Cardiac muscle cell (in vitro differentiated cells and primary cell): ENCODE data around the gene RAP1GAP. TPM values are rescaled to one million over a fixed set of nuclear protein-coding genes. Genes with fewer than 3 reads are reported as not detected.

Source experiments
- DNase-seq, 2 donors: peaks; one replicate each; pipeline versions ENCODE4 v3.0.0 to v3.0.0-alpha.2; 2010 to 2017; ENCODE audit warnings: low read depth in 1 of 2, low spot score in 1 of 2
- H3K27ac ChIP-seq: fragments of 200-600 bp; sonication (generic); 2 replicates; pipeline ENCODE4 v1.5.1; 2016
- H3K27me3 ChIP-seq: fragments of 200-600 bp; sonication (generic); 2 replicates; pipeline ENCODE4 v1.6.0; 2016; ENCODE audit warnings: control low read depth
- H3K36me3 ChIP-seq: fragments of 200-600 bp; sonication (generic); 2 replicates; pipeline ENCODE4 v1.5.1; 2016; ENCODE audit warnings: control low read depth
- H3K4me1 ChIP-seq: fragments of 200-600 bp; sonication (generic); 2 replicates; pipeline ENCODE4 v1.8.1; 2017; ENCODE audit warnings: low read depth, mild to moderate bottlenecking, mixed run types
- H3K4me3 ChIP-seq: fragments of 200-600 bp; sonication (generic); 2 replicates; pipeline ENCODE4 v1.5.1; 2016; ENCODE audit warnings: mild to moderate bottlenecking
- H3K9me3 ChIP-seq: fragments of 200-600 bp; sonication (generic); 2 replicates; pipeline ENCODE4 v1.5.1; 2017; ENCODE audit warnings: low read depth, mild to moderate bottlenecking, control low read depth
- CTCF ChIP-seq: IDR thresholded peaks from 2 replicates; pipeline ENCODE4 v1.5.1; 2012; ENCODE audit warnings: low read depth, mild to moderate bottlenecking, low read length
- polyA plus RNA-seq: library from polyadenylated mRNA; unstranded; fragments of >200 nt; fragmentation: Nextera tagmentation; extraction: Ambion mirVana; gene quantifications from 2 replicates; pipeline ENCODE4 v1.2.1, GENCODE V29; 2016
- total RNA-seq: library from RNA; depleted of rRNA; stranded (reverse); fragments of >200 nt; gene quantifications from 2 replicates; pipeline ENCODE4 v1.2.3, GENCODE V29; 2016

RAP1GAP gene
- total and polyA plus RNA-seq, 2 experiments from 2014 or later, result 5.8 to 7.4 TPM

DNA sequence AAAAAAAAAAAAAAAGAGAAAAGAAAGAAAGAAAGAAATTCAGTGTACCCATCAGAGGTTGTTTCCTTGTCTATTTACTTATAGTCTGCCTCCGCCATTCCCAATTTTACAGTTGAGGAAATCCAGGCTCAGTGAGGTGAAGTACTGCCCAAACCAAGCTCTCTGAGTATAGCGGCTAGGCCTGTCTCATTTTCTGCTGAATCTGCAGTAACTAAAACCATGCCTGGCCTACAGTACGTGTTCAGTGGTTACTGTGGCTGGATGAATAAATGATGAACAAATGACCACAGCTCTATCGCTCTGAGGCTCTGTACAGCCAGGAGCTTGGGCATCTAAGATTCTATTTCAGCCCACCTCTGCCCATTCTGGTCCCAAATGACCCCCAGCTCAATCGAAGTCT lies 24.3 kb downstream of the RAP1GAP start:
- Histone ChIP-seq H3K27ac (no peak overlapping the region), H3K4me1 (no peaks in the 10 kb centered on the region)
- DNase-seq, result no peak

DNA sequence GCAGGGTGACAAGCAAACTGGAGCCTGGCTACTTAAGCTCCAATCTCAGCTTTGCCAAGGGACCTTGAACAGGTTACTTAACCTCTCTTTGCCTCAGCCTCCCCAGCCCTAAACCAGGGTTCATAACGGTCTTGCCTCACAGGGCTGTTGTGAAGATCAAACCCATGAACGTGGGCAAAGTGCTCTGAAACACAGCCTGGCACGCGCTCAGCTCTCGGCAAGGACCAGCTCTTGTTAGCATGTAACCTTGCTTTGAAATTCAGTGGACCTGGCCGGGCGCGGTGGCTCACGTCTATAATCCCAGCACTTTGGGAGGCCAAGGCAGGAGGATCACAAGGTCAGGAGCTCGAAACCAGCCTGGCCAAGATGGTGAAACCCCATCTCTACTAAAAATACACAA lies 24.8 kb downstream of the RAP1GAP start:
- Histone ChIP-seq H3K27ac (no peak overlapping the region), H3K27me3 (no peaks in the 10 kb centered on the region), H3K4me1 (no peaks in the 10 kb centered on the region), H3K36me3 (no peaks in the 10 kb centered on the region), H3K4me3 (no peak overlapping the region), H3K9me3 (no peaks in the 10 kb centered on the region)
- DNase-seq, result no peak
- no peak for TF ChIP-seq CTCF

More for the DNA sequence above, 24.3 kb downstream of the RAP1GAP start:
- Histone ChIP-seq H3K4me3 (no peak overlapping the region), H3K9me3 (no peaks in the 10 kb centered on the region), H3K36me3 (no peaks in the 10 kb centered on the region), H3K27me3 (no peaks in the 10 kb centered on the region)
- TF ChIP-seq CTCF, result no peak

GRCh38 chr1:21643624-21644023 lies 25.5 kb downstream of the RAP1GAP start:
- DNase-seq, result no peak
- Histone ChIP-seq H3K27ac (no peak overlapping the region), H3K27me3 (no peaks in the 10 kb centered on the region), H3K9me3 (no peaks in the 10 kb centered on the region), H3K36me3 (no peaks in the 10 kb centered on the region), H3K4me3 (no peak overlapping the region), H3K4me1 (no peaks in the 10 kb centered on the region)
- no peak for TF ChIP-seq CTCF

- H3K36me3 ChIP-seq, result no peaks in the 10 kb centered on the region
- no peak overlapping the region for H3K27ac ChIP-seq
- H3K4me3 ChIP-seq, result no peak overlapping the region
- H3K27me3 ChIP-seq, result no peaks in the 10 kb centered on the region
- no peak for TF ChIP-seq CTCF
- no peaks in the 10 kb centered on the region for H3K4me1 ChIP-seq
- DNase-seq, result no peak
- H3K9me3 ChIP-seq, result no peaks in the 10 kb centered on the region
Observed at GRCh38 chr1:21641967-21642739, 27.0 kb downstream of the RAP1GAP start.

DNA sequence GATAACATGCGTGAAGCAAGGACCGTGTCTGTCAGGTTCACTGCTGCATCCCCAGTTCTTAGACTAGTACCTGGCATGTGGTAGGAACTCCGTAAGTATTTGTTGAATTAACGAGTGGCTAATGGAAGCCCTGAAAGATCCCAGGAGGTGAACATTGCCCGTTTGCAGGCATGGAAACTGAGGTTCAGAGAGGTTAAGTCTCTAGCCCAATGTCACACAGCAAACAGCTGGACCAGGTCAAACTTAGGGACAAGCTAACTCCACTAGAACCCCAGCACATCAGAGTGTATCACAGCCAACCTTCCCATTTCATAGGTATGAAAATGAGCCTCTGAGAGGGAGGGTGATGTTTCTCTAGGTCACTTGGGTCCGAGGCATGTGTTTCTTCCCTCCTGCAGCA lies 27.6 kb downstream of the RAP1GAP start:
- Histone ChIP-seq H3K27ac (no peak overlapping the region), H3K4me3 (no peak overlapping the region), H3K4me1 (no peaks in the 10 kb centered on the region), H3K36me3 (no peaks in the 10 kb centered on the region), H3K27me3 (no peaks in the 10 kb centered on the region), H3K9me3 (no peaks in the 10 kb centered on the region)
- TF ChIP-seq CTCF, result no peak
- no peak for DNase-seq
